ENCODE measurements around the gene FADS2.

DNA sequence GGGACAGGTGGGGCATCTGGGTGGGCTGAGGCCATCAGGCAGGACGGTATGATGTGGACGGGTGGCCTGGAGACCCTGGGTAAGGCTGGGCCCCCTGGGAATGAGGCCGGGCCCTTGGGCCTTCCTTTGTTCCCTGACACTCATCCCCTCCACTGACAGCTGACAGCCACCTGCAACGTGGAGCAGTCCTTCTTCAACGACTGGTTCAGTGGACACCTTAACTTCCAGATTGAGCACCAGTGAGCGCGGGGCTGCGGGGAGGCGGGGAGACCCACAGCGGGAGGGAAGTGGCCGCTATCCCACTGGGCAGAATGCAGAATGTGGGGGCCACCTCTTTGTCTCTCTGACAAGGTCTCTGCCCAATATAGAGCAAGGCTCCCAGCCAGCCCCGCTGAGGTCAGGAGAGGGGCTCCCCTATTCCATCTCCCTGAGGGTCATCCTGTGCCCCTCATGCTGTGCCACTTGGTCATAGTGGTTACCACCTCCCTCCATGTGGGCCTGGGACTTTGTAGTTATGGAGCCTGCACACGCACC is 35.5 kb downstream of the FADS2 start:
- TF ChIP-seq, protein P1, sequence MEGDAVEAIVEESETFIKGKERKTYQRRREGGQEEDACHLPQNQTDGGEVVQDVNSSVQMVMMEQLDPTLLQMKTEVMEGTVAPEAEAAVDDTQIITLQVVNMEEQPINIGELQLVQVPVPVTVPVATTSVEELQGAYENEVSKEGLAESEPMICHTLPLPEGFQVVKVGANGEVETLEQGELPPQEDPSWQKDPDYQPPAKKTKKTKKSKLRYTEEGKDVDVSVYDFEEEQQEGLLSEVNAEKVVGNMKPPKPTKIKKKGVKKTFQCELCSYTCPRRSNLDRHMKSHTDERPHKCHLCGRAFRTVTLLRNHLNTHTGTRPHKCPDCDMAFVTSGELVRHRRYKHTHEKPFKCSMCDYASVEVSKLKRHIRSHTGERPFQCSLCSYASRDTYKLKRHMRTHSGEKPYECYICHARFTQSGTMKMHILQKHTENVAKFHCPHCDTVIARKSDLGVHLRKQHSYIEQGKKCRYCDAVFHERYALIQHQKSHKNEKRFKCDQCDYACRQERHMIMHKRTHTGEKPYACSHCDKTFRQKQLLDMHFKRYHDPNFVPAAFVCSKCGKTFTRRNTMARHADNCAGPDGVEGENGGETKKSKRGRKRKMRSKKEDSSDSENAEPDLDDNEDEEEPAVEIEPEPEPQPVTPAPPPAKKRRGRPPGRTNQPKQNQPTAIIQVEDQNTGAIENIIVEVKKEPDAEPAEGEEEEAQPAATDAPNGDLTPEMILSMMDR (IDR thresholded peaks at IDR 0.05): no peak
- TF ChIP-seq POLR2A (IDR thresholded peaks at IDR 0.05): no peak
